Nephron (organoid): Measurements from ENCODE around the gene ABLIM2.
A peak's percentile ranks its signal among the peaks of the same experiment; 100 is the strongest.

Source experiments
- H3K27ac Mint-ChIP-seq, 3 experiments: 2 replicates each; pipeline ENCODE4 v1.8.0; 2020; ENCODE audit warnings: mixed read lengths in 3 of 3, mild to moderate bottlenecking in 2 of 3, moderate library complexity in 1 of 3
- H3K27me3 Mint-ChIP-seq: 2 replicates; pipeline ENCODE4 v1.8.0; 2021; ENCODE audit warnings: low read depth, mild to moderate bottlenecking, moderate library complexity, mixed read lengths
- H3K36me3 Mint-ChIP-seq: 2 replicates; pipeline ENCODE4 v1.8.0; 2020; ENCODE audit warnings: low read depth, mixed read lengths
- H3K4me1 Mint-ChIP-seq: 2 replicates; pipeline ENCODE4 v1.8.0; 2020; ENCODE audit warnings: mixed read lengths
- H3K4me3 Mint-ChIP-seq, 3 experiments: 2 replicates each; pipeline ENCODE4 v1.8.0; 2020; ENCODE audit warnings: mild to moderate bottlenecking in 3 of 3, mixed read lengths in 3 of 3, moderate library complexity in 2 of 3
- H3K9me3 Mint-ChIP-seq: 2 replicates; pipeline ENCODE4 v1.8.0; 2020; ENCODE audit warnings: mixed read lengths
- TF ChIP-seq, protein P1 (sequence below), 3 experiments: fragments of 200-600 bp; sonication (generic); IDR thresholded peaks; one replicate each; pipeline ENCODE4 v1.5.0; 2021; ENCODE audit warnings: antibody characterized with exemption in 3 of 3; ENCODE audit not compliant: unreplicated experiment in 3 of 3

ABLIM2 gene

DNA sequence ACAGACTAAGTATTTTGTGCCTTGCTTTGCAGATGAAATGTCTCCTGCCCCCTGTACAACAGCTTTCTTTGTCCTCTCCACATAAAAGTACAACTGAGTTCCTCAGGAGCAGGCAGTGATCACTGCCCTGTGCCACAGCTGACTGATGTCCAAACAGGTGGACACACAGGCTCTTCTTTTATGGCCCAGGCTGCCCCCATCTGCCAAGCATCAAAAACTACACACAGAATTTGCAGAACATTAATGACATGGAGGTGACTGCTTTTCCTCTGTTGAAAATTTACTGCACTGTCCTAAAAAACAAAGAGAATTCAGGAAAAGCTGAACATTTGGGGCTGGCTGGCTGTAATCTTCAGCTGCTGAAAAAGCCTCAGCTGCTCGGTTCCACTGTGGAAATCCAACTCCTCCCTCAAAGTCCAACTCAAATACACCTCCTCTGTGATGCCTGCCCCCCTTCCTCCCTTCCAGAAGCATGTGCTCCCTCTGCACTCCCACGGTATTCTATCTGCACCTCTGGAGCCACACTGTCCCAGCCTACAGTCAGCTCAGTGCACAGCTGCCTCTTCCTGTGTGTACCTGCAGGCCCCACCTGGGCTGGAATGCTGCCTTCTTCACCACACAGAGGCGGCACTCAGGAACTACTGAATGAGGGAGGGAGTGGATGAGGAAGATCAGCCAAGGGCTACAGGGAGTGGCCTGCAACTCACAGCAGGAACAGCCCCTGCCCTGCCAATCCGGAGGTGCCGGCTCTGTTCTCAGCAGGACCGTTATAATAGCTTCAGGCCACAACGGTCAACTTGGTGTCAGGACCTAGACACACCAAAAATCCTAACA, 229.3 kb downstream of the ABLIM2 start:
- H3K36me3 Mint-ChIP-seq: peaks cover 28% of the 10 kb centered on the region
- no peaks in the 10 kb centered on the region for H3K27me3 Mint-ChIP-seq
- peaks cover 55% of the 10 kb centered on the region for H3K4me1 Mint-ChIP-seq
- peak overlapping the region; percentile 70 to 87 (median 83) for H3K27ac Mint-ChIP-seq
- TF ChIP-seq, protein P1, sequence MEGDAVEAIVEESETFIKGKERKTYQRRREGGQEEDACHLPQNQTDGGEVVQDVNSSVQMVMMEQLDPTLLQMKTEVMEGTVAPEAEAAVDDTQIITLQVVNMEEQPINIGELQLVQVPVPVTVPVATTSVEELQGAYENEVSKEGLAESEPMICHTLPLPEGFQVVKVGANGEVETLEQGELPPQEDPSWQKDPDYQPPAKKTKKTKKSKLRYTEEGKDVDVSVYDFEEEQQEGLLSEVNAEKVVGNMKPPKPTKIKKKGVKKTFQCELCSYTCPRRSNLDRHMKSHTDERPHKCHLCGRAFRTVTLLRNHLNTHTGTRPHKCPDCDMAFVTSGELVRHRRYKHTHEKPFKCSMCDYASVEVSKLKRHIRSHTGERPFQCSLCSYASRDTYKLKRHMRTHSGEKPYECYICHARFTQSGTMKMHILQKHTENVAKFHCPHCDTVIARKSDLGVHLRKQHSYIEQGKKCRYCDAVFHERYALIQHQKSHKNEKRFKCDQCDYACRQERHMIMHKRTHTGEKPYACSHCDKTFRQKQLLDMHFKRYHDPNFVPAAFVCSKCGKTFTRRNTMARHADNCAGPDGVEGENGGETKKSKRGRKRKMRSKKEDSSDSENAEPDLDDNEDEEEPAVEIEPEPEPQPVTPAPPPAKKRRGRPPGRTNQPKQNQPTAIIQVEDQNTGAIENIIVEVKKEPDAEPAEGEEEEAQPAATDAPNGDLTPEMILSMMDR (IDR thresholded peaks at IDR 0.05; ENCODE audit: unreplicated experiment in 3 of 3): peak; percentile 25 to 44 (median 29)
- H3K9me3 Mint-ChIP-seq: no peaks in the 10 kb centered on the region
- H3K4me3 Mint-ChIP-seq: no peak overlapping the region

DNA sequence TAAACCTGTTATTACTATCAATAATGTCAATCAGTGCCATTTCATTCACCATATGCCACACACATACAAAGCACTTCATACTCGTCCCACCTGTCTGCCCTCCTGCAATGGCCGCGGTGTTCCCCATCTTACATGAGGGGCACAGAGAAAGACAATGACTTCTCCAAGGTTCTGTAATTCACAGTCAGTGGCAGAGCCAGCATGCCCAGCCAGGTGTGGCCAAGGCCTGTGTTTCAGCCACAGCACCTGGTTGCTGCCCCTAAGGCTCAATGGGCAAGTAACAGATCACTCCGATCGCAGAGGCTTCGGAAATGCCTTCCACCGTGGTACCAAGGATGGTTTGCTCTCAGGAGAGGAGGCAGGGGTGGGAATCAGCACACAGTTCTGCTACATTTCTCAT, 229.9 kb downstream of the ABLIM2 start:
- peaks cover 55% of the 10 kb centered on the region for H3K4me1 Mint-ChIP-seq
- H3K27me3 Mint-ChIP-seq: no peaks in the 10 kb centered on the region
- H3K27ac Mint-ChIP-seq: peak overlapping the region; percentile 70 to 87 (median 83)
- H3K36me3 Mint-ChIP-seq: peaks cover 25% of the 10 kb centered on the region
- H3K4me3 Mint-ChIP-seq: no peak overlapping the region
- H3K9me3 Mint-ChIP-seq: no peaks in the 10 kb centered on the region
- TF ChIP-seq, protein P1 (IDR thresholded peaks at IDR 0.05; ENCODE audit: unreplicated experiment in 3 of 3): no peak

DNA sequence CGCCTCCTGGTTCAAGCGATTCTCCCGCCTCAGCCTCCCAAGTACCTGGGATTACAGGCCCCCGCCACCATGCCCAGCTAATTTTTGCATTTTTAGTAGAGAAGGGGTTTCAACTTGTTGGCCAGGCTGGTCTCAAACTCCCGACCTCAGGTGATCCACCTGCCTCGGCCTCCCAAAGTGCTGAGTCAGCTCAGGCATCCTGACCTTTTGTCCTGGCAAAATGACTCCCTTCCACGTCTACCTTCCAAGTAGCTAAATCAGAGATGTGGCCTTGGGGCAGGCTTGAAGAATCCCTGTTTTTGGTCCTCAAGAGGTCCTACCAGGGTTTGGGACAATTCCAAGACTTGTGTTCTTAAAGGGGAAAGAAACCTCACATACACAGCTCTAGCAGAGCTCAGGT, 231.8 kb downstream of the ABLIM2 start:
- TF ChIP-seq, protein P1 (IDR thresholded peaks at IDR 0.05; ENCODE audit: unreplicated experiment in 3 of 3): no peak
- peaks cover 55% of the 10 kb centered on the region for H3K4me1 Mint-ChIP-seq
- H3K27ac Mint-ChIP-seq: no peak overlapping the region
- H3K27me3 Mint-ChIP-seq: no peaks in the 10 kb centered on the region
- H3K9me3 Mint-ChIP-seq: no peaks in the 10 kb centered on the region
- H3K36me3 Mint-ChIP-seq: peaks cover 22% of the 10 kb centered on the region
- no peak overlapping the region for H3K4me3 Mint-ChIP-seq

DNA sequence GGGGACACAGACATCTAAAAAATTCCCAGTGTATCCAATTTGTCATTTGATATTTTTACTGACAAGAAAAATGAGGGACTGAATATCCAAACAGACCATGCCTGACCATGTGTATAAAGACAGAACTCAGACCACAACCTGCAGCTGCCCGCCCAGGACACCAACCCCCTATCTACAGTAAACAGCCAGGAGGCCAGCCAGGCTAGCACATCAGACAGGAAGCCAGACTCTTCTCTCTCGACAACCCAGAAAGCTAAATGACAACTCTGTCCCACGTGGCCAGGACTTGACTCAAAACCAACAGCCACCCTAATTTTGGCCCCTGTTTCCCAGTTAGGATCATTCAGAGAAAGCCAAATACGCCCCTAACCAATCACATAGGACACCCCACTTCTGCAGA, 234.0 kb downstream of the ABLIM2 start:
- Mint-ChIP-seq H3K9me3 (no peaks in the 10 kb centered on the region), H3K4me1 (peaks cover 39% of the 10 kb centered on the region), H3K27me3 (no peaks in the 10 kb centered on the region), H3K27ac (peak overlapping the region; percentile 57 to 91 (median 78)), H3K4me3 (no peak overlapping the region), H3K36me3 (peaks cover 18% of the 10 kb centered on the region)
- TF ChIP-seq, protein P1 (IDR thresholded peaks at IDR 0.05; ENCODE audit: unreplicated experiment in 3 of 3): no peak

DNA sequence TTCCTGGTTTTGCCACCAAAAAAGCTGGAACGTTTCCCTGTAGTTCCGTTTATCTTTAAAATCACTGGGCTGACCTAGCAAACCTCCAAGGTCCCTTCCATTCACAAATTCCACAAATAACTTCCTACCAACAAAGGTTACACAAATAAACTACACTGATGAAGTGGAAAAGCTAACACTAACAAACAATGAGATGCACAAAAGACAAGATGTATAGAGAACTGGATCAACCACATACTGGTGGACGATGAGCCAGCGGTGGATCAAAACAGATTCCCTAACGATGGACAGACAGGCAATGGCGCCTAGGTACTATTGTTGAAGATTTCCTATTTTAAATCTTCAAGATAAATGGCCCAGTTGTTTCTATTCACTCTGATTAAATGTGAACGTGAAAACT, 234.4 kb downstream of the ABLIM2 start:
- TF ChIP-seq, protein P1 (IDR thresholded peaks at IDR 0.05; ENCODE audit: unreplicated experiment in 3 of 3): no peak
- no peak overlapping the region for H3K4me3 Mint-ChIP-seq

DNA sequence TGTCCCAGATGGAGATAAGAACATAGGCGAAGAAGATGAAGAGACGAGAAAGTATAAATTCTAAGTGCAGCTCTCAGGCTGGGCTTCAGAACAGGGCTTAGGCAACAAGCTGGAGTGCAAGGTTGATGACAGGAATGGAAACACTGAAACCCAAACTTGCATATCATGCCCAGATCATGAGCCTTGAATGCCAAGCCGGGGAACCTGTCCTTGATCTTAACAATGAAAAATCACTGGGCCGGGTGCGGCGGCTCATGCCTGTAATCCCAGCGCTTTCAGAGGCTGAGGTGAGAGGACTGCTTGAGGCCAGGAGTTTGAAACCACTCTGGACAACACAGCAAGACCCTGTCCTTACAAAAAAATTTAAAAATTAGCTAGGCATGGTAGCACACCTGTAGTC, 236.1 kb downstream of the ABLIM2 start:
- TF ChIP-seq, protein P1 (IDR thresholded peaks at IDR 0.05; ENCODE audit: unreplicated experiment in 3 of 3): no peak
- H3K36me3 Mint-ChIP-seq: peaks cover 18% of the 10 kb centered on the region

More for the DNA sequence above, 234.4 kb downstream of the ABLIM2 start:
- H3K9me3 Mint-ChIP-seq: no peaks in the 10 kb centered on the region
- peaks cover 35% of the 10 kb centered on the region for H3K4me1 Mint-ChIP-seq
- H3K36me3 Mint-ChIP-seq: peaks cover 18% of the 10 kb centered on the region
- peak overlapping the region; percentile 57 to 91 (median 78) for H3K27ac Mint-ChIP-seq
- H3K27me3 Mint-ChIP-seq: no peaks in the 10 kb centered on the region

More for the DNA sequence above, 236.1 kb downstream of the ABLIM2 start:
- Mint-ChIP-seq H3K27me3 (no peaks in the 10 kb centered on the region), H3K4me3 (no peak overlapping the region), H3K27ac (no peak overlapping the region), H3K9me3 (no peaks in the 10 kb centered on the region), H3K4me1 (peaks cover 32% of the 10 kb centered on the region)
